ENCODE results near the gene NELL2. TPM values are rescaled to one million over a fixed set of nuclear protein-coding genes. Genes with fewer than 3 reads are reported as not detected.

NELL2 gene
- total and polyA plus RNA-seq, 9 of the 15 experiments (the other 6 are each of a cell fraction or from before 2014, with no cell fraction given): 0.32 to 1.1 (median 0.53) TPM

GRCh38 chr12:44546060-44546459, 330.1 kb downstream of the NELL2 start:
- Histone ChIP-seq H3K9me1 (ENCODE audit: control insufficient read depth, insufficient read depth, low read length) (no peaks in the 10 kb centered on the region), H3K4me3 (no peak overlapping the region), H3K4me2 (ENCODE audit: insufficient read depth, low read length) (no peak overlapping the region), H3K27ac (ENCODE audit: extremely low read depth, low read depth, low read length) (no peak overlapping the region), H3K79me2 (ENCODE audit: control insufficient read depth, insufficient read depth, low read length) (no peaks in the 10 kb centered on the region), H4K20me1 (replicated peaks; ENCODE audit: control insufficient read depth, insufficient read depth, low read length) (no peaks in the 10 kb centered on the region), H3K9me3 (replicated peaks; ENCODE audit: control insufficient read depth, insufficient read depth, low read depth, low read length) (no peaks in the 10 kb centered on the region), H3K4me1 (replicated peaks in 1 of 2; ENCODE audit: control insufficient read depth in 2 of 2, insufficient read depth in 2 of 2, low read length in 2 of 2) (no peaks in the 10 kb centered on the region), H2AFZ (ENCODE audit: low read depth, low read length) (no peak overlapping the region), H3K27me3 (ENCODE audit: control insufficient read depth in 2 of 2, insufficient read depth in 2 of 2, low read length in 2 of 2) (no peaks in the 10 kb centered on the region), H3K36me3 (ENCODE audit: control insufficient read depth, insufficient read depth, low read length) (no peaks in the 10 kb centered on the region), H3K9ac (ENCODE audit: insufficient read depth in 1 of 2, low read depth in 2 of 2, low read length in 2 of 2) (no peak overlapping the region)
- POLR2A ChIA-PET: no interaction called here
- FAIRE-seq (no peak), DNase-seq (ENCODE audit: extremely low read depth in 1 of 4, low spot score in 3 of 4) (no peak), ATAC-seq (no peak)
- TF ChIP-seq MTA3 (IDR thresholded peaks at IDR 0.05; ENCODE audit: borderline replicate concordance): no peak
- no peak for TF ChIP-seq ILK (tag; IDR thresholded peaks at IDR 0.05; ENCODE audit: borderline replicate concordance, low read depth)
- TF ChIP-seq NBN (IDR thresholded peaks at IDR 0.05; ENCODE audit: low read depth): no peak
- in situ Hi-C loops (cut with MboI): no loop called here
- WGBS (ENCODE audit: insufficient coverage, low coverage, missing lambda C conversion rate): 0% methylated on average over 1 of the region's 1 CpG
- CTCF ChIA-PET (ENCODE audit: low intra/inter-chr PET ratio): no interaction called here
- no TSS peak for BruUV-seq (replicated peaks)
- intact Hi-C loops (cut with micrococcal nuclease): no loop called here

GRCh38 chr12:44544018-44544417, 332.1 kb downstream of the NELL2 start:
- Histone ChIP-seq H3K27ac (ENCODE audit: extremely low read depth, low read depth, low read length) (no peak overlapping the region), H3K9ac (ENCODE audit: insufficient read depth in 1 of 2, low read depth in 2 of 2, low read length in 2 of 2) (no peak overlapping the region), H3K9me1 (ENCODE audit: control insufficient read depth, insufficient read depth, low read length) (no peaks in the 10 kb centered on the region), H3K79me2 (ENCODE audit: control insufficient read depth, insufficient read depth, low read length) (no peaks in the 10 kb centered on the region), H3K36me3 (ENCODE audit: control insufficient read depth, insufficient read depth, low read length) (no peaks in the 10 kb centered on the region), H3K4me1 (replicated peaks in 1 of 2; ENCODE audit: control insufficient read depth in 2 of 2, insufficient read depth in 2 of 2, low read length in 2 of 2) (no peaks in the 10 kb centered on the region), H4K20me1 (replicated peaks; ENCODE audit: control insufficient read depth, insufficient read depth, low read length) (no peaks in the 10 kb centered on the region), H2AFZ (ENCODE audit: low read depth, low read length) (no peak overlapping the region), H3K27me3 (ENCODE audit: control insufficient read depth in 2 of 2, insufficient read depth in 2 of 2, low read length in 2 of 2) (no peaks in the 10 kb centered on the region), H3K9me3 (replicated peaks; ENCODE audit: control insufficient read depth, insufficient read depth, low read depth, low read length) (no peaks in the 10 kb centered on the region), H3K4me2 (ENCODE audit: insufficient read depth, low read length) (no peak overlapping the region), H3K4me3 (no peak overlapping the region)
- WGBS (ENCODE audit: insufficient coverage, low coverage, missing lambda C conversion rate): 0% methylated on average over 3 of the region's 3 CpGs
- BruUV-seq (replicated peaks): no TSS peak
- intact Hi-C loops (cut with micrococcal nuclease): no loop called here
- CTCF ChIA-PET (ENCODE audit: low intra/inter-chr PET ratio): no interaction called here
- DNase-seq (ENCODE audit: extremely low read depth in 1 of 4, low spot score in 3 of 4) (no peak), FAIRE-seq (no peak), ATAC-seq (no peak)
- POLR2A ChIA-PET: no interaction called here
- in situ Hi-C loops (cut with MboI): no loop called here
- no peak for TF ChIP-seq MTA2 (IDR thresholded peaks at IDR 0.05; ENCODE audit: low read depth)
- TF ChIP-seq FOXJ2 (tag; IDR thresholded peaks at IDR 0.05): no peak
- no peak for TF ChIP-seq ZNF778 (CRISPR knock-in tag; IDR thresholded peaks at IDR 0.05)
- no peak for TF ChIP-seq KLF10 (CRISPR knock-in tag; IDR thresholded peaks at IDR 0.05)
- no peak for TF ChIP-seq RBFOX2 (IDR thresholded peaks at IDR 0.05; ENCODE audit: low read depth, low read length)
- TF ChIP-seq ZBTB11 (CRISPR knock-in tag; IDR thresholded peaks at IDR 0.05): no peak
- TF ChIP-seq TSHZ1 (CRISPR knock-in tag; IDR thresholded peaks at IDR 0.05): no peak

All from K562 (cell line).